Peyer's patch (tissue), 4 donors: ENCODE results near the gene CFHR2.

ENCODE experiments used
- CTCF ChIP-seq, 6 experiments: fragments of 450-650 bp in 4 of 6; fragments of 200-600 bp in 2 of 6; sonication (generic) in 1 of 6; IDR thresholded peaks; one replicate each; pipeline ENCODE4 v1.5.1; 2017 to 2019; ENCODE audit warnings: antibody characterized with exemption in 6 of 6, mild to moderate bottlenecking in 3 of 6, moderate library complexity in 1 of 6
- POLR2A ChIP-seq, 2 donors: fragments of 450-650 bp; IDR thresholded peaks; one replicate each; pipeline ENCODE4 v1.5.1; 2017; ENCODE audit warnings: antibody characterized with exemption in 2 of 2, mild to moderate bottlenecking in 2 of 2, moderate library complexity in 2 of 2

GRCh38 chr1:196976278-196976677 is 32.7 kb downstream of the CFHR2 start:
- TF ChIP-seq CTCF (IDR thresholded peaks at IDR 0.05) (no peak), POLR2A (IDR thresholded peaks at IDR 0.05) (no peak)
